LNCaP clone FGC (cell line): ENCODE measurements around the gene CACHD1.

Experiments used
- DNase-seq: peaks from one replicate; pipeline ENCODE4 v3.0.0-alpha.2; 2011; ENCODE audit warnings: low read depth
- H3K4me3 ChIP-seq: 2 replicates; pipeline ENCODE4 v1.5.1; 2011; ENCODE audit warnings: mild to moderate bottlenecking, low read depth, low read length, control low read depth
- CTCF ChIP-seq: IDR thresholded peaks from 2 replicates; pipeline ENCODE4 v1.5.1; 2012; ENCODE audit warnings: mild to moderate bottlenecking; ENCODE audit not compliant: control insufficient read depth, insufficient read depth; ENCODE audit errors: extremely low read depth

CACHD1 gene

GRCh38 chr1:64553285-64553684, 83.4 kb downstream of the CACHD1 start:
- no peak for DNase-seq
- H3K4me3 ChIP-seq = no peak overlapping the region
- TF ChIP-seq CTCF = peak; percentile 41

GRCh38 chr1:64555947-64556346, 86.0 kb downstream of the CACHD1 start:
- H3K4me3 ChIP-seq = no peak overlapping the region
- DNase-seq = no peak
- no peak for TF ChIP-seq CTCF

GRCh38 chr1:64561993-64562392, 92.1 kb downstream of the CACHD1 start:
- no peak for TF ChIP-seq CTCF
- DNase-seq = no peak
- no peak overlapping the region for H3K4me3 ChIP-seq

- peak; percentile 41 for DNase-seq
- no peak overlapping the region for H3K4me3 ChIP-seq
- no peak for TF ChIP-seq CTCF
Measured at GRCh38 chr1:64563958-64564565, 94.1 kb downstream of the CACHD1 start.

GRCh38 chr1:64564891-64565290, 95.0 kb downstream of the CACHD1 start:
- TF ChIP-seq CTCF = no peak
- DNase-seq = no peak
- no peak overlapping the region for H3K4me3 ChIP-seq

- DNase-seq = no peak
- H3K4me3 ChIP-seq = no peak overlapping the region
- no peak for TF ChIP-seq CTCF
Measured at GRCh38 chr1:64567426-64568170, 97.7 kb downstream of the CACHD1 start.

GRCh38 chr1:64568171-64568450, 98.2 kb downstream of the CACHD1 start:
- no peak for DNase-seq
- H3K4me3 ChIP-seq = no peak overlapping the region
- TF ChIP-seq CTCF = no peak
